Measurements from ENCODE around the gene GCSH. TPM values are rescaled to one million over a fixed set of nuclear protein-coding genes. Genes with fewer than 3 reads are reported as not detected.

GCSH gene
- polyA plus RNA-seq, 2 of the 4 experiments (the other 2 are of a cell fraction): 73.5 to 76.4 TPM

DNA sequence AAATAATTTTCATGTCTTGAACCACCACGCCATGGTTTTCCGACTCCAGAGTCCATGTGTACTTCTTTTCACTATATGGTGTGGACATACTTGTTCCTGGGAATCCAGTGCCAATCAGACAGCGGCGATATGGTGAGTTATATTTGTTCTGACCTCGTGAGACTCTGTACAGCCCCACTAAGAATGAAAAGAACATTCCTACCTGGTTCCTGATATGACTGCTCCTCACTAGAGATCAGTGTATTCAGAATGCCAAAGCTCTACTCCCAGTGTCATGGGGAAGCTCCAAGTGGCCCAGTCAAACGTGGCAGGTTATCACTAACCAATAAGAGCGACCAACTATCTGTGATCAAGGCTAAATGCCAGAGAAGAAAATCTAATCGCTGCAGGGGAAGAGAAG is 25.2 kb downstream of the GCSH start:
- Histone ChIP-seq H3K9me3 (no peaks in the 10 kb centered on the region), H3K27ac (no peak overlapping the region), H3K4me2 (no peak overlapping the region), H3K4me1 (no peaks in the 10 kb centered on the region), H3K4me3 (no peak overlapping the region)
- TF ChIP-seq EHF (CRISPR knock-in tag; IDR thresholded peaks at IDR 0.05) (no peak), KDM1A (IDR thresholded peaks at IDR 0.05; ENCODE audit: low read depth) (no peak), MAFK (IDR thresholded peaks at IDR 0.05; ENCODE audit: partially characterized antibody) (no peak), NFE2L2 (conservative IDR thresholded peaks at IDR 0.05; ENCODE audit: low read length) (no peak), HEYL (CRISPR knock-in tag; IDR thresholded peaks at IDR 0.05) (no peak), CHD2 (IDR thresholded peaks at IDR 0.05; ENCODE audit: low read length, partially characterized antibody) (no peak), NR3C1 (IDR thresholded peaks at IDR 0.05) (no peak), CBX2 (IDR thresholded peaks at IDR 0.05; ENCODE audit: borderline replicate concordance, low read depth) (no peak), RNF2 (IDR thresholded peaks at IDR 0.05; ENCODE audit: borderline replicate concordance, low read depth) (no peak), RARB (CRISPR knock-in tag; IDR thresholded peaks at IDR 0.05) (no peak), TP53 (CRISPR knock-in tag; IDR thresholded peaks at IDR 0.05) (no peak), JUNB (IDR thresholded peaks at IDR 0.05) (no peak)
- TF ChIP-seq, protein P1, sequence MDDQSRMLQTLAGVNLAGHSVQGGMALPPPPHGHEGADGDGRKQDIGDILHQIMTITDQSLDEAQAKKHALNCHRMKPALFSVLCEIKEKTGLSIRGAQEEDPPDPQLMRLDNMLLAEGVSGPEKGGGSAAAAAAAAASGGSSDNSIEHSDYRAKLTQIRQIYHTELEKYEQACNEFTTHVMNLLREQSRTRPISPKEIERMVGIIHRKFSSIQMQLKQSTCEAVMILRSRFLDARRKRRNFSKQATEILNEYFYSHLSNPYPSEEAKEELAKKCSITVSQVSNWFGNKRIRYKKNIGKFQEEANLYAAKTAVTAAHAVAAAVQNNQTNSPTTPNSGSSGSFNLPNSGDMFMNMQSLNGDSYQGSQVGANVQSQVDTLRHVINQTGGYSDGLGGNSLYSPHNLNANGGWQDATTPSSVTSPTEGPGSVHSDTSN (IDR thresholded peaks at IDR 0.05): no peak
- ChIA-PET POLR2A (interaction anchor here (1.2 kb wide), 1 partner anchor 244 kb away, joined by 3 read pairs; the partner anchor contains the start of gene GAN), CTCF (interaction anchor here (1.5 kb wide), 1 partner anchor 35 kb away, joined by 6 read pairs; the partner anchor contains the start of gene ATMIN)
- DNase-seq (ENCODE audit: low read depth in 1 of 2, low spot score in 1 of 2) (no peak), FAIRE-seq (no peak), ATAC-seq (no peak)
- whole genome bisulfite sequencing (ENCODE audit: missing lambda C conversion rate): 78% methylated on average over 7 of the region's 8 CpGs

- FAIRE-seq (no peak), DNase-seq (ENCODE audit: low read depth in 1 of 2, low spot score in 1 of 2) (no peak), ATAC-seq (no peak)
- POLR2A ChIA-PET: no interaction called here
- H3K4me2 ChIP-seq: no peak overlapping the region
- 89% methylated on average over 4 of the region's 4 CpGs for WGBS (ENCODE audit: missing lambda C conversion rate)
- H3K27ac ChIP-seq: no peak overlapping the region
- no peaks in the 10 kb centered on the region for H3K4me1 ChIP-seq
- H3K9me3 ChIP-seq: no peaks in the 10 kb centered on the region
- CTCF ChIA-PET: interaction anchor here (1.0 kb wide), 1 partner anchor 33 kb away, joined by 3 read pairs; the partner anchor contains the start of gene ATMIN
- TF ChIP-seq EHF (CRISPR knock-in tag; IDR thresholded peaks at IDR 0.05) (no peak), EP300 (IDR thresholded peaks at IDR 0.05) (no peak), SREBF2 (IDR thresholded peaks at IDR 0.05) (no peak), NPAS2 (CRISPR knock-in tag; IDR thresholded peaks at IDR 0.05; ENCODE audit: borderline replicate concordance) (no peak), JUNB (IDR thresholded peaks at IDR 0.05) (no peak), NFE2L2 (conservative IDR thresholded peaks at IDR 0.05; ENCODE audit: low read length) (no peak), FOSB (CRISPR knock-in tag; IDR thresholded peaks at IDR 0.05) (no peak), MYC (IDR thresholded peaks at IDR 0.05; ENCODE audit: borderline replicate concordance, low read length) (no peak), ATOH8 (CRISPR knock-in tag; IDR thresholded peaks at IDR 0.05; ENCODE audit: low read depth) (no peak), SMC3 (IDR thresholded peaks at IDR 0.05) (no peak), HDAC2 (IDR thresholded peaks at IDR 0.05) (no peak), EHMT2 (IDR thresholded peaks at IDR 0.05; ENCODE audit: low read depth) (no peak)
- TF ChIP-seq, protein P1 (IDR thresholded peaks at IDR 0.05): no peak
- TF ChIP-seq, protein P2, sequence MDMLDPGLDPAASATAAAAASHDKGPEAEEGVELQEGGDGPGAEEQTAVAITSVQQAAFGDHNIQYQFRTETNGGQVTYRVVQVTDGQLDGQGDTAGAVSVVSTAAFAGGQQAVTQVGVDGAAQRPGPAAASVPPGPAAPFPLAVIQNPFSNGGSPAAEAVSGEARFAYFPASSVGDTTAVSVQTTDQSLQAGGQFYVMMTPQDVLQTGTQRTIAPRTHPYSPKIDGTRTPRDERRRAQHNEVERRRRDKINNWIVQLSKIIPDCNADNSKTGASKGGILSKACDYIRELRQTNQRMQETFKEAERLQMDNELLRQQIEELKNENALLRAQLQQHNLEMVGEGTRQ (IDR thresholded peaks at IDR 0.05): no peak
- TF ChIP-seq, protein P3, sequence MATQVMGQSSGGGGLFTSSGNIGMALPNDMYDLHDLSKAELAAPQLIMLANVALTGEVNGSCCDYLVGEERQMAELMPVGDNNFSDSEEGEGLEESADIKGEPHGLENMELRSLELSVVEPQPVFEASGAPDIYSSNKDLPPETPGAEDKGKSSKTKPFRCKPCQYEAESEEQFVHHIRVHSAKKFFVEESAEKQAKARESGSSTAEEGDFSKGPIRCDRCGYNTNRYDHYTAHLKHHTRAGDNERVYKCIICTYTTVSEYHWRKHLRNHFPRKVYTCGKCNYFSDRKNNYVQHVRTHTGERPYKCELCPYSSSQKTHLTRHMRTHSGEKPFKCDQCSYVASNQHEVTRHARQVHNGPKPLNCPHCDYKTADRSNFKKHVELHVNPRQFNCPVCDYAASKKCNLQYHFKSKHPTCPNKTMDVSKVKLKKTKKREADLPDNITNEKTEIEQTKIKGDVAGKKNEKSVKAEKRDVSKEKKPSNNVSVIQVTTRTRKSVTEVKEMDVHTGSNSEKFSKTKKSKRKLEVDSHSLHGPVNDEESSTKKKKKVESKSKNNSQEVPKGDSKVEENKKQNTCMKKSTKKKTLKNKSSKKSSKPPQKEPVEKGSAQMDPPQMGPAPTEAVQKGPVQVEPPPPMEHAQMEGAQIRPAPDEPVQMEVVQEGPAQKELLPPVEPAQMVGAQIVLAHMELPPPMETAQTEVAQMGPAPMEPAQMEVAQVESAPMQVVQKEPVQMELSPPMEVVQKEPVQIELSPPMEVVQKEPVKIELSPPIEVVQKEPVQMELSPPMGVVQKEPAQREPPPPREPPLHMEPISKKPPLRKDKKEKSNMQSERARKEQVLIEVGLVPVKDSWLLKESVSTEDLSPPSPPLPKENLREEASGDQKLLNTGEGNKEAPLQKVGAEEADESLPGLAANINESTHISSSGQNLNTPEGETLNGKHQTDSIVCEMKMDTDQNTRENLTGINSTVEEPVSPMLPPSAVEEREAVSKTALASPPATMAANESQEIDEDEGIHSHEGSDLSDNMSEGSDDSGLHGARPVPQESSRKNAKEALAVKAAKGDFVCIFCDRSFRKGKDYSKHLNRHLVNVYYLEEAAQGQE (IDR thresholded peaks at IDR 0.05): no peak
- H3K4me3 ChIP-seq: no peak overlapping the region
These were observed 27.1 kb downstream of the GCSH start for GRCh38 chr16:81069063-81069462.
